ENCODE measurements around the gene CORO6.

- TF ChIP-seq POLR2AphosphoS5 (IDR thresholded peaks at IDR 0.05; ENCODE audit: low read depth, low read length) (no peak), POLR2A (IDR thresholded peaks at IDR 0.05; ENCODE audit: low read depth, low read length) (no peak), TAF1 (IDR thresholded peaks at IDR 0.05; ENCODE audit: low read depth, low read length) (no peak), POU2F2 (IDR thresholded peaks at IDR 0.05; ENCODE audit: low read depth, low read length) (no peak)
Measured at GRCh38 chr17:29594519-29595090, 28.1 kb downstream of the CORO6 start.
